A549 (cell line): ENCODE data around the gene BTBD6. TPM values are rescaled to one million over a fixed set of nuclear protein-coding genes. Genes with fewer than 3 reads are reported as not detected.

ENCODE experiments used
- ATAC-seq, 2 experiments: fragments of 200-7000 bp in 1 of 2; fragments of >200 bp in 1 of 2; cut with Nextera tagmentation in 1 of 2; cut with Tn5 transposase in 1 of 2; 3 replicates each; pipeline versions ENCODE4 v1.8.0 to v1.9.1; 2018 to 2020; ENCODE audit warnings: mild to moderate bottlenecking in 1 of 2, moderate library complexity in 1 of 2
- CTCF ChIA-PET: fragments of 300-600 bp; sonication (Branson Sonifier 250); formaldehyde crosslinking; extraction: SDS; loops from one replicate; lab custom pipeline; 2021; ENCODE audit warnings: antibody characterized with exemption, inconsistent platforms; lab: Yijun Ruan, JAX
- POLR2A ChIA-PET: fragments of 350-600 bp; formaldehyde crosslinking; extraction: SDS; loops from one replicate; lab custom pipeline; 2021; ENCODE audit warnings: antibody characterized with exemption, inconsistent platforms; lab: Yijun Ruan, JAX
- DNase-seq, 2 experiments: peaks; one replicate each; pipeline versions ENCODE4 v3.0.0 to v3.0.0-alpha.2; 2011 to 2016; ENCODE audit warnings: low read depth in 1 of 2, low spot score in 1 of 2
- FAIRE-seq: peaks from 2 replicates; lab custom pipeline; 2011; peaks lifted over from hg19 to GRCh38; lab: Jason Lieb, UNC
- H3K27ac ChIP-seq, 2 experiments: fragments of >200 bp; sonication (Bioruptor Twin); formaldehyde crosslinking; 3 replicates each; pipeline ENCODE4 v1.5.1; 2016 to 2017
- H3K4me1 ChIP-seq: fragments of >200 bp; sonication (Bioruptor Twin); formaldehyde crosslinking; 3 replicates; pipeline ENCODE4 v1.6.1; 2016
- H3K4me2 ChIP-seq: fragments of >200 bp; sonication (Bioruptor Twin); formaldehyde crosslinking; 3 replicates; pipeline ENCODE4 v1.6.1; 2016
- H3K4me3 ChIP-seq: fragments of >200 bp; sonication (Bioruptor Twin); formaldehyde crosslinking; 3 replicates; pipeline ENCODE4 v1.5.1; 2016
- H3K9me3 ChIP-seq: fragments of >200 bp; sonication (Bioruptor Twin); formaldehyde crosslinking; 3 replicates; pipeline ENCODE4 v1.6.1; 2016
- BHLHE40 ChIP-seq: IDR thresholded peaks from 2 replicates; pipeline ENCODE4 v1.6.1; 2012; ENCODE audit warnings: low read depth, low read length, inconsistent platforms
- CBX8 ChIP-seq: fragments of 200-600 bp; sonication (generic); IDR thresholded peaks from 2 replicates; pipeline ENCODE4 v1.6.1; 2016
- CEBPB ChIP-seq, 2 experiments: fragments of >200 bp in 1 of 2; sonication (Bioruptor Twin) in 1 of 2; formaldehyde crosslinking in 1 of 2; IDR thresholded peaks; 2 replicates each; pipeline ENCODE4 v1.6.1; 2012 to 2016
- GATA3 ChIP-seq: IDR thresholded peaks from 2 replicates; pipeline ENCODE4 v1.6.1; 2012; ENCODE audit warnings: borderline replicate concordance
- HEYL ChIP-seq: fragments of 250-450 bp; sonication (Bioruptor Pico); IDR thresholded peaks from 2 replicates; pipeline ENCODE4 v1.8.0; 2021; ENCODE audit warnings: mild to moderate bottlenecking, moderate library complexity
- HOXA7 ChIP-seq: fragments of 250-450 bp; sonication (Bioruptor Pico); IDR thresholded peaks from 2 replicates; pipeline ENCODE4 v1.5.0; 2020; ENCODE audit warnings: mild to moderate bottlenecking, moderate library complexity
- HOXB5 ChIP-seq: fragments of 250-450 bp; sonication (Bioruptor Pico); IDR thresholded peaks from 2 replicates; pipeline ENCODE4 v1.5.0; 2020; ENCODE audit warnings: mild to moderate bottlenecking, moderate library complexity
- JUN ChIP-seq, 2 experiments: fragments of >200 bp; sonication (Bioruptor Twin); formaldehyde crosslinking; IDR thresholded peaks; 2 replicates in 1 of 2; 3 replicates in 1 of 2; pipeline ENCODE4 v1.6.1; 2016 to 2017
- MYC ChIP-seq: IDR thresholded peaks from 2 replicates; pipeline ENCODE4 v1.6.1; 2012; ENCODE audit warnings: mild to moderate bottlenecking, inconsistent platforms, low read length, improper control_type of control experiment, borderline replicate concordance
- NR3C1 ChIP-seq: fragments of >200 bp; sonication (Bioruptor Twin); formaldehyde crosslinking; IDR thresholded peaks from 3 replicates; pipeline ENCODE4 v1.6.1; 2017
- POLR2A ChIP-seq: IDR thresholded peaks from 2 replicates; pipeline ENCODE4 v1.6.1; 2012; ENCODE audit warnings: mild to moderate bottlenecking, low read length
- RARB ChIP-seq: fragments of 250-450 bp; sonication (Bioruptor Pico); IDR thresholded peaks from 2 replicates; pipeline ENCODE4 v1.8.0; 2021; ENCODE audit warnings: mild to moderate bottlenecking, moderate library complexity
- REST ChIP-seq: fragments of 200-600 bp; sonication (generic); IDR thresholded peaks from 2 replicates; pipeline ENCODE4 v1.6.1; 2016; ENCODE audit warnings: antibody characterized with exemption, mild to moderate bottlenecking, moderate library complexity
- RNF2 ChIP-seq: fragments of 200-600 bp; sonication (generic); IDR thresholded peaks from 2 replicates; pipeline ENCODE4 v1.6.1; 2016; ENCODE audit warnings: low read depth, mild to moderate bottlenecking, antibody characterized with exemption, moderate library complexity, borderline replicate concordance
- SREBF2 ChIP-seq: fragments of 450-650 bp; IDR thresholded peaks from 2 replicates; pipeline ENCODE4 v1.6.1; 2014; ENCODE audit warnings: mild to moderate bottlenecking, moderate library complexity
- TP53 ChIP-seq: fragments of 250-450 bp; sonication (Bioruptor Pico); IDR thresholded peaks from 2 replicates; pipeline ENCODE4 v1.5.0; 2021; ENCODE audit warnings: mild to moderate bottlenecking, moderate library complexity
- ZC3H11A ChIP-seq: fragments of 450-650 bp; IDR thresholded peaks from 2 replicates; pipeline ENCODE4 v1.6.1; 2014; ENCODE audit warnings: antibody characterized with exemption, mild to moderate bottlenecking
- ZFP36 ChIP-seq: fragments of 450-650 bp; IDR thresholded peaks from 2 replicates; pipeline ENCODE4 v1.6.1; 2014; ENCODE audit warnings: borderline replicate concordance; ENCODE audit not compliant: partially characterized antibody
- WGBS: methylation state at CpG from one replicate; pipeline ENCODE4 v1.1.6; 2017; ENCODE audit errors: missing lambda C conversion rate; 5-methylcytosine and 5-hydroxymethylcytosine counted together
- polyA plus RNA-seq, 4 experiments: library from polyadenylated mRNA; depleted of rRNA in 3 of 4; stranded (reverse); fragments of >200 nt; fragmentation: RNase III in 1 of 4; extraction: RNeasy Plus Mini Kit Qiagen cat#74134 plus additional on column Dnase treatment in 1 of 4; gene quantifications; 2 replicates in 3 of 4; 3 replicates in 1 of 4; pipeline ENCODE4 v1.2.3, GENCODE V29; 2011 to 2017
- TF ChIP-seq, protein P1 (sequence below): IDR thresholded peaks from 2 replicates; pipeline ENCODE4 v1.6.1; 2012; ENCODE audit warnings: low read depth, borderline replicate concordance
- TF ChIP-seq, protein P2 (sequence below): IDR thresholded peaks from 2 replicates; pipeline ENCODE4 v1.6.1; 2012
- TF ChIP-seq, protein P3 (sequence below): fragments of >200 bp; sonication (Bioruptor Twin); formaldehyde crosslinking; IDR thresholded peaks from 3 replicates; pipeline ENCODE4 v1.5.1; 2016

The BTBD6 gene
- polyA plus RNA-seq, 2 of the 4 experiments (the other 2 are of a cell fraction) = 16.1 to 33.6 TPM

- TF ChIP-seq, protein P1, sequence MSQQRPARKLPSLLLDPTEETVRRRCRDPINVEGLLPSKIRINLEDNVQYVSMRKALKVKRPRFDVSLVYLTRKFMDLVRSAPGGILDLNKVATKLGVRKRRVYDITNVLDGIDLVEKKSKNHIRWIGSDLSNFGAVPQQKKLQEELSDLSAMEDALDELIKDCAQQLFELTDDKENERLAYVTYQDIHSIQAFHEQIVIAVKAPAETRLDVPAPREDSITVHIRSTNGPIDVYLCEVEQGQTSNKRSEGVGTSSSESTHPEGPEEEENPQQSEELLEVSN = no peak
- TF ChIP-seq ZFP36 = no peak
These were observed 37.1 kb upstream of the BTBD6 start (continued) for GRCh38 chr14:105211086-105211757.

GRCh38 chr14:105211758-105212089 is 36.6 kb upstream of the BTBD6 start:
- DNase-seq (no peak), ATAC-seq (no peak), FAIRE-seq (no peak)
- ChIA-PET POLR2A (no interaction called here), CTCF (interaction anchor here (1.0 to 1.5 kb wide), 2 partner anchors 8 to 13 kb away, joined by 3 read pairs; no protein-coding TSS in a partner anchor)
- H3K4me1 ChIP-seq = peaks cover 8% of the 10 kb centered on the region
- no peaks in the 10 kb centered on the region for H3K9me3 ChIP-seq
- WGBS = 98% methylated on average over 9 of the region's 9 CpGs
- H3K27ac ChIP-seq = no peak overlapping the region
- TF ChIP-seq, protein P2, sequence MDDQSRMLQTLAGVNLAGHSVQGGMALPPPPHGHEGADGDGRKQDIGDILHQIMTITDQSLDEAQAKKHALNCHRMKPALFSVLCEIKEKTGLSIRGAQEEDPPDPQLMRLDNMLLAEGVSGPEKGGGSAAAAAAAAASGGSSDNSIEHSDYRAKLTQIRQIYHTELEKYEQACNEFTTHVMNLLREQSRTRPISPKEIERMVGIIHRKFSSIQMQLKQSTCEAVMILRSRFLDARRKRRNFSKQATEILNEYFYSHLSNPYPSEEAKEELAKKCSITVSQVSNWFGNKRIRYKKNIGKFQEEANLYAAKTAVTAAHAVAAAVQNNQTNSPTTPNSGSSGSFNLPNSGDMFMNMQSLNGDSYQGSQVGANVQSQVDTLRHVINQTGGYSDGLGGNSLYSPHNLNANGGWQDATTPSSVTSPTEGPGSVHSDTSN = no peak
- TF ChIP-seq HEYL (CRISPR knock-in tag) = no peak
- no peak for TF ChIP-seq HOXA7 (CRISPR knock-in tag)
- TF ChIP-seq RARB = no peak
- no peak for TF ChIP-seq REST
- TF ChIP-seq, protein P3, sequence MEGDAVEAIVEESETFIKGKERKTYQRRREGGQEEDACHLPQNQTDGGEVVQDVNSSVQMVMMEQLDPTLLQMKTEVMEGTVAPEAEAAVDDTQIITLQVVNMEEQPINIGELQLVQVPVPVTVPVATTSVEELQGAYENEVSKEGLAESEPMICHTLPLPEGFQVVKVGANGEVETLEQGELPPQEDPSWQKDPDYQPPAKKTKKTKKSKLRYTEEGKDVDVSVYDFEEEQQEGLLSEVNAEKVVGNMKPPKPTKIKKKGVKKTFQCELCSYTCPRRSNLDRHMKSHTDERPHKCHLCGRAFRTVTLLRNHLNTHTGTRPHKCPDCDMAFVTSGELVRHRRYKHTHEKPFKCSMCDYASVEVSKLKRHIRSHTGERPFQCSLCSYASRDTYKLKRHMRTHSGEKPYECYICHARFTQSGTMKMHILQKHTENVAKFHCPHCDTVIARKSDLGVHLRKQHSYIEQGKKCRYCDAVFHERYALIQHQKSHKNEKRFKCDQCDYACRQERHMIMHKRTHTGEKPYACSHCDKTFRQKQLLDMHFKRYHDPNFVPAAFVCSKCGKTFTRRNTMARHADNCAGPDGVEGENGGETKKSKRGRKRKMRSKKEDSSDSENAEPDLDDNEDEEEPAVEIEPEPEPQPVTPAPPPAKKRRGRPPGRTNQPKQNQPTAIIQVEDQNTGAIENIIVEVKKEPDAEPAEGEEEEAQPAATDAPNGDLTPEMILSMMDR = no peak
- TF ChIP-seq HOXB5 (CRISPR knock-in tag) = no peak
- no peak for TF ChIP-seq RNF2
- no peak for TF ChIP-seq JUN (IDR thresholded peaks at IDR 0.05)
- no peak for TF ChIP-seq ZC3H11A
- no peak for TF ChIP-seq SREBF2
- TF ChIP-seq POLR2A = no peak
- no peak for TF ChIP-seq BHLHE40
- TF ChIP-seq NR3C1 = no peak
- TF ChIP-seq TP53 (CRISPR knock-in tag) = no peak
- TF ChIP-seq GATA3 = no peak
- no peak for TF ChIP-seq CEBPB (IDR thresholded peaks at IDR 0.05)
- TF ChIP-seq MYC = no peak
- no peak for TF ChIP-seq CBX8
- H3K4me2 ChIP-seq = no peak overlapping the region
- no peak overlapping the region for H3K4me3 ChIP-seq
